NCI-H526 treated with DMSO at 0.1 percent for 48 hours (cell line): ENCODE results near the gene HDAC5.
A peak's percentile ranks its signal among the peaks of the same experiment; 100 is the strongest.
"Not testable (repeated sequence)": the region's sequence is repeated elsewhere in the genome, so short reads cannot be mapped to it uniquely, and the experiment has no call there.

ENCODE experiments used
- DNase-seq: peaks from one replicate; lab custom pipeline; 2025; lab: John Stamatoyannopoulos, UW

HDAC5 gene

DNA sequence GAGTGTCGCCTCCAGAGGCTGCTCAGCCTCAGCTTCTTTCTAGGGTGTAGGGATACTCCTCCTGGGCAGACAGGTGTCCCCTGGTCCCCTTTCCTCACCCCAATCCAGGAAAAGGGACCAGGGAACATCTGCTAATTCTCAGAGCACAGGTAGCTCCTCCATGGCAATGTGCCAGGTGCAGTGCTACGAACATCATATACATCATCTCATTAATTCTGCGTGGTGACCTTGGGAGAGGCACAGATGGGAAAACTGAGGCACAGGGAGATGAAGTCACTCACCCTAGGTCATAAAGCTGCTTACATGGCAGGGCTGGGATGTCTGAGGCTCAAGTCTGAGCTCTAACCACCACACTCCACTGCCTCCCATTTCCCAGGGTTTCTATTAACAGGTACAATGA lies 11.7 kb downstream of the HDAC5 start:
- DNase-seq: no peak

DNA sequence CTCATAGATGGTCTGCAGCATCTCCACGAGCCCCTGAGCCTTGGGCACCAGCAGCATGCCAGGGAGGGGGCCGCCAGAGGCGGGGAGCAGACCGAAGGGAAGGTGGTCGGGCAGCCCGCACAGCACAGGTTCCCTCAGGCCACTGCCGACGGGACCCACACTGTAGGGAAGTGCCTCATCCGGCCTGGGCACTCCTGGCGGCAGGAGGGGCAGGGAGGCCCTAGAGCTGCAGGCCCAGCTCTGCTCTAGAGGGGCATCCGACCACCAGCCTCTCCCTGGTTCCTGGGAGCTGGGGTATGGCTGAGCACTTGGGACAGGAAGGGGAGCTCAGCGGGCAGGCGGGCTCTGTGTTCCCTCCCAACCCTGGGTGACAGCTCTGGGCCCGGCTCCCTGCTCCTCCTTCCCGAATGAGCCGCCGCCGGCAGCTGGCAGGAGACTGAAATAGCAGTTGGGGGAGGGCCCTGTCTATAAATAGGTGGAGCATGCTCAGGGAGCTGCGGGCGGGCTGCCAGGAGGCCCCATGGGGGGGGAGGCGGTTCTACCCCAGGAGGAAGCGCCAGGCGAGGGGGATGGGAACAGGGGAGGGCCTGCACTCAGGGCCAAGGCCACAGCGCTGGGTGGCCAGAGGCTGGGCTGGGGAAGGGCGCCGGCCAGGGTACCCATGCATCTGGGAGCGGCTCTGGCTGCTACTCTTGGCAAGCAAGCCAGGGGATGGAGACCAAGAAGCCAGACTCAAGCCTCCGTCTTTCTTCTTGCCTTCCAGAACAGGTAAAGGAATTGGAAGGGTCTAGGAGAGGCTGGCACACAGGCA lies 12.4 kb downstream of the HDAC5 start:
- peak; percentile 87 for DNase-seq

DNA sequence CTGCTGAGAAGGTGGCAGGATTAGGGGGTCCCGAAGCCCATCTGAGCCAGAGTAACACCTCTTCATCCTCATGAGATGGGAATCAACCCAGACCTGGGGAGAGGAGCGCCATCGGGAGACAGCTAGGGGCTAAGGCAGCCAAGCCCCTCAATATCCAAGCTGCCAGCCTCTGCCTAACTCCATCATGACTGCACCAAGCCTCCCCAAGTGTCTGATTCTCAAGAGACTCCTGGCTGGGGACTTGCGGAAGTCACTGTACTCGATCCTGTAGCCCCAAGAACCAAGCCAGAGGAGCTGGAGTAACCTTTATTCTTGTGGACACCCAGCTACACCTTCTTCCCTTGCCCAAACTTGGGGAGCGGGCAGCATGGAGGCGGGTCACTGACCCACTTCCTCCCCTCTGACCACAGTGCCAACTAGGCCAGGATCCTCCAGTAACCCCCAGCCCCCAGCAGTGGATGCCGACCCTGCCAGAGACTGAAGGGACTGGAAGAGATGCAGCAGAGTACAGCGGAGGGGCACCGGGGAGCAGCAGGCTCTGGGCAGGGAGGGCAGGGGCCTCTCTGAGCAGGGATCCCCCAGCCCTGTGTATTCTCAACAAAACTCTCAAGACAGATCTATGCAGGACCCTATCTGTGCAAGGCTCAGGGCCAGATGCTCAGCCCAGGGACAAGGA lies 13.3 kb downstream of the HDAC5 start:
- DNase-seq: no peak

DNA sequence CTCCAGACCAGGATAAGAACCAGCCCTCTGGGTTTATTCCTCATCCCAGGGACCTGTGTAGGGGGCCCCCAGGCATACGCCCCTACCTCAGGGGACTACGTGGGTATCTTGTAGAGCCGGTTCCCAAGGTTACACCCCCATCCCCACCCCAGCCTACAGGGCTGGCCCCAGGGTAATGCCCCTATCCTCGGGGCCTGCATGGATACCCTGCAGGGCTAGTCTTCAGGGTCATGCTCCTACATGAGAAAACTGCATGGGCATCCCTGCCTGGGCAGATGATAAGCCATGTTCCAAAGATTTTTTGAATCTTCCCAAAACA lies 14.2 kb downstream of the HDAC5 start:
- no peak for DNase-seq

DNA sequence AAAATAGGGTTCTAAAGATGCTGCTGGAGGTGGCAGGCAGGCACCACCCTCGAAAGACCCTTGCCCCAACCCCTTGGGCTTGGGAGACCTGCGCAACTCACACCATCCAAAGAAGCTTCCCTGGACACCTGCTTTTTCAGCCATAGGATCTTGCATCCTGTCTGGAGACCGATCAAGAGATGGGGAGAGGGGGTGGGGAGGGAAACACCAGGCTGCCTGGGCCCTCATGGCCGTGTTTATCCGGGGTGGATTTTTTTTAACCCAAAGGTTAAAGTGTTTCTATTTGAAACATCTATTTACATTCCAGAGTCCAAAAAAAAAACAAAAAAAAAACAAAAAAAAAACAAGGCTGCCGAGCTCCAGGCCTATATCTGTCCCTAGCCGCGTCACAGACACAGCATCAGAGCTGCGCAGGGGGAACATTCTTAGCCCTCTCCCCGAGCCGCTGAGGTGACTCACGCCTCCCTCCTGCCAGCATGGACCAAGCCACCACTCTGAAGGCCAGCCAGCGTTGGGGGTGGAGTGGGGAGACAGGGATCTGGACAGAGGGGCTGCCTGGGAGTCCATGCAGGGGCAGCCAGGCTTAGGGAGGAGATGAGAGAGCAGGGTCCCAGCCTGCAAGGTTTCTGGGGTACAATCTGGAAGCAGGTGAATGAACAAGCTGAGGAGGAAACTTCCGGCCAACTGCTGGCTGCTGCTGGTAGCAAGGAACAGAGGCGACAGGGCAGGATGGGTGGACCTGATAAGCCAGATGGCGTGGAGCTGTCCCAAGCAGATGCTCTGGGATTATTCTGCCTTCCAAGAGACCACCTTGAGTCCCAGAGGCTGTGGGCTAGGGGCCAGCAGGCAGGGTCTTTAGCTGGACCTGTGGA lies 14.8 kb downstream of the HDAC5 start:
- DNase-seq: no peak

DNA sequence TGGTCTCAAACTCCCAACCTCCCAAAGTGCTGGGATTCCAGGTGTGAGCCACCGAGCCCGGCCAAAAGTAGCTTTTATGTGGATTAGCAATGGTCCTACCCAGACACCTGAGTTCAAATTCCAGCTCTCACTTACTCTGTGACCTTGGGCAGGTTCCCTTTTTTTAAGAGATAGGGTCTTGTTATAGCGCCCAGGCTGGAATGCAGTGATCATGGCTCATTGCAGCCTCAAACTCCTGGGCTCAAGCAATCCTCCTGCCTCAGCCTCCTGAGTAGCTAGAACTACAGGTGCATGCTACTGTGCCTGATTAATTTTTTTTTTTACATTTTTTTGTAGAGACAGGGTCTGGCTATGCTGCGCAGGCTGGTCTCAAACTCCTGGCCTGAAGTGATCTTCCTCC lies 16.6 kb downstream of the HDAC5 start:
- DNase-seq: no peak

GRCh38 chr17:44105941-44106340 lies 17.5 kb downstream of the HDAC5 start:
- DNase-seq: no peak

DNA sequence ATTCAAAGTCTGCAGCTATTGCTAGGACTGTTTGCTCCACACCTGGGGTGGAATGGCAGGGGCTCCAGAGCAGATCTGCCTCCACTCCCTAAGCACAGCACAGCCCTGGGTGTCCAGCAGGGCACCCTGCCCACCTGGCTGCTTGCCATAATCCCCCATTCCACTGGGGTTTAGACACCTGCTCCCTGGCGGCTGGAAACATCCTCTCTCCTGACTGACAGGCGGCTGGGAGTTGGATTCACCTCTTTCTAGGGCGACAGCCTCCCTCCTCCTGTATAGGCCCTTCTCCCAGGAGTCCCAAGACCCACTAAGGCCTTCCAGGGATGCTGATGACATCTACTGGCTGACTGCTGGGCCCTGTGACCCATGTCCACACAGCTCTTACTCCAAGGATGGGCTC lies 18.0 kb downstream of the HDAC5 start:
- no peak for DNase-seq

GRCh38 chr17:44102849-44103622 lies 20.4 kb downstream of the HDAC5 start:
- no peak for DNase-seq

GRCh38 chr17:44101858-44102257 lies 21.6 kb downstream of the HDAC5 start:
- not testable (repeated sequence) for DNase-seq

DNA sequence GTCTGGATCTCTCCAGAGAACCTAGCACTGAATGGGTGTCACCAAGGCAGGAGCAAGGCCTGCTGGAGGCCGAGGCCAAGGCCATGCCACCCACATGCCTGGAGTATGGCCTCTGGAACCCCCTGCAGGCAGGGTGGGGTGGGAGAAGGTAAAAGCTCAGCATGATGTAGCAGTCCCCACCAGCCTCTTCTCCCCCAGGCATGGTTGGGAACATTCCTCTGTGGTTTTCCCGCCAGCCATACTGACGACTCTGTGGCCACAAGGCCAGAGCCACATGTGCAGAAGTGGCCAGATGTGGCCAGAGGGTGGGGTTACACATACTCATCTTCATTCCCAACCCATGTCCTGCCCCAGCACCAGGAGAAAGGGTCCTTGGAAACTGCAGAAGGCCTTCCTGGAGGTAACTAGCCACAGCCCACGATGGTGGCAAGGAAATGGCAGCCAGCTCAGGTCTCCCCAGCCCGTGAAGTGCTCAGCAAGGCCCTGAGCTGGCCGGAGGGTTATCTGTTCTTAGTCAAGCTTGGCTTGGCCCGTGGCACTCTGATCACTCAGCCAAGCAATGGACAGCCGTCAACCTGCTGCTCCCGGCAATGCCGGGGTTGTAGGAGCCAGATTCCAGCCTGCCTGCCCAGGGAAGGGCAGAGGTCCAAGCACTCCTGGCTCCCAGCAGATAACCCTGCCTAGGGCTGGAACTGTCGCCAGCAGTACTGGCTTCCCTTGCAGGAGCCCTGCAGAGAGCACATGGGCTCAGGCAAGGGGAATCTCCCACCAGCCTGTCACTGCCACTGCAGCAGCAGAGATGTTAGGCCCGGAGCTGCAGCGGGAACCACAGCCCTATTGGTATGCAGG lies 26.1 kb downstream of the HDAC5 start:
- no peak for DNase-seq

DNA sequence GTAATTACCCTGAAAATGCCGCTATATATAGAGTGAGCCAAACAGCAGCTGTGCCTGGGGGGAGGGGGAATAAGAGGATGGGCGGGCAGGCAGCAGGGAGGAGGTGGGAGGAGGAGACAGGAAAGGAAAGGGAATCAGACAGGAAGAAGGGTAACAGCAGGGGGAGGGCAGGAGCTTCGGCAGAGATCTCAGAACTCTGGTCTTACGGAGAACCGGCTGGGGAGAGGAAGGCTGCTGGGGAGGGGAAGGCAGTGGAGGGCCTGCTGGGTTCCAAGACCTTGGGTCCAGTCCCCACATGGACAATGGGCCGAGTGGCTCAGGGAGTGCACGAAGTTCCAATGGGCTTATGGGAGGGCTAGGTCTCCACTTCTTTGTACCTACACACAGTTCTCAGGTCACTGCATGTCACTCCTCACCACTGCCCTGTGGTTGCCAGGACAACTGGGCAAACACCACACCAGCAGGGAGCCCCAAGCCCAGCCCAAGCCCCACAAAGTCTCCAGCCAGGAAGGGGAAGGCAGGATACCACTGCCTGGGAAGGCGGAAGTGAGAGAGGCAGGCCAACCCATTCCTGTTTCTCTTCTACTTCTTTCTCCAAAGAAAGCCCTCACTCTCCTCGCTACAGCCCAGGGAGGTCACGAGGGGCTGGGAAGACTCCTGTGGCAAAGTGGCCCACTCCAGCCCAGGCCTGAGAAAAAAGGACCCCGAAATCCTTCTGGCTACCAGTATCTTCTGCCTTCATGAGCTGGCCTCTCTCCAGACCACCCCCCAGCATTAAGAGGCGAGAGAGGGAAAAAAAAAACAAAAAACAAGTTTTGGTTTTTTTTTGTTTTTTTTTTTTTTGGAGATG lies 27.6 kb downstream of the HDAC5 start:
- DNase-seq: peak; percentile 61

- no peak for DNase-seq
Measured at GRCh38 chr17:44095388-44095646, 28.1 kb downstream of the HDAC5 start.

GRCh38 chr17:44094701-44095387 lies 28.6 kb downstream of the HDAC5 start:
- no peak for DNase-seq

- DNase-seq: no peak
Measured at GRCh38 chr17:44093231-44093900, 30.1 kb downstream of the HDAC5 start.

GRCh38 chr17:44092051-44092450 lies 31.4 kb downstream of the HDAC5 start:
- DNase-seq: no peak

DNA sequence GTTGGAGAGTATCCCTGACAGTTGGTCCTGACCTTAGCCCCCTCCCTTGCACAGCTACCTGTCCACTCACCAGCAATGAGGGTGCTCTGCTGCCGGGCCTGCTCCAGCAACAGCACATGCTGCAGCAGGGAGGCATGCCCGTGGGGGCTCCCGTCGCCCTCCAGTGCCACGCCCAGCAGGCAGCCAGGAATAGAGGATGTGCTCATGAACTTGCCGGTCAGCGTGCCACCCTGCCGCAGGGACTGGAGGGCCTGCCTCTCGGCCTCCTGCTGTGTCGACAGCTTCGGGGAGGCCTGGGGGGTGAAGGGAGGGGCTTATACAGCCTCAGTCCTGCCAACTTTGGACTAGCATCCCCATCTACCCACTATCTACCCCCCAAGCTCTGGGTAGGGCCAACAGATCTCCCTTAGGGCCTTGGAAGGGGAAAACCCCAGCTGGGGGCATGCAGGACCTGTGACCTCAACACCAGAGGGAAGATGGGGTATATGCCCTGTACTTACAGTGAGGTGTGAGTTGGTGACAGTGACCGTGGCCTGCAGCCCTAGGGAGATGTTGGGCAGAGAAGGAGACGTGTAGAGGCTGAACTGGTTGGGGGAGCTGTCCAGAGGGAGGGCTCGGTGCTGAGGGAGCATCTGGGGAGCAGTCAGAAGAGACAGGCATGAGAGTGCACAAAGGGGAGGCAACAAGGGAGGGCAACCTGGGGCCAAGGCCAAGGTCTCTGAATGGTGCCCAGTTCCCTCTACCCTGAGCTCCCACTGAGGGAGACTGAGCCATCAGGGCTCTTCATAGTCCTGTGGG lies 32.0 kb downstream of the HDAC5 start:
- DNase-seq: no peak

GRCh38 chr17:44088254-44088653 lies 35.2 kb downstream of the HDAC5 start:
- DNase-seq: no peak
